Neural progenitor cell (in vitro differentiated cells): ENCODE results near the gene NRTN. TPM values are rescaled to one million over a fixed set of nuclear protein-coding genes. Genes with fewer than 3 reads are reported as not detected.

Experiments
- DNase-seq: peaks from one replicate; pipeline ENCODE4 v3.0.0-alpha.2; 2016; ENCODE audit warnings: low spot score
- H2AFZ ChIP-seq: fragments of 200-600 bp; sonication (generic); replicated peaks from 2 replicates; pipeline ENCODE4 v1.6.1; 2016; ENCODE audit warnings: antibody characterized with exemption
- H3F3A ChIP-seq: fragments of 200-600 bp; sonication (generic); 2 replicates; pipeline ENCODE4 v1.6.1; 2016; ENCODE audit warnings: antibody characterized with exemption, low read depth
- H3K27ac ChIP-seq: fragments of 200-600 bp; sonication (generic); 2 replicates; pipeline ENCODE4 v1.5.1; 2016; ENCODE audit warnings: mild to moderate bottlenecking
- H3K27me3 ChIP-seq: fragments of 200-600 bp; sonication (generic); 2 replicates; pipeline ENCODE4 v1.6.1; 2016; ENCODE audit warnings: mild to moderate bottlenecking, moderate library complexity
- H3K36me3 ChIP-seq: fragments of 200-600 bp; sonication (generic); 2 replicates; pipeline ENCODE4 v1.5.1; 2016
- H3K4me1 ChIP-seq: fragments of 200-600 bp; sonication (generic); 2 replicates; pipeline ENCODE4 v1.6.1; 2016; ENCODE audit warnings: mixed run types
- H3K4me2 ChIP-seq: fragments of 200-600 bp; sonication (generic); 2 replicates; pipeline ENCODE4 v1.6.1; 2016
- H3K4me3 ChIP-seq: fragments of 200-600 bp; sonication (generic); 2 replicates; pipeline ENCODE4 v1.5.1; 2016
- H3K79me2 ChIP-seq: fragments of 200-600 bp; sonication (generic); 2 replicates; pipeline ENCODE4 v1.6.1; 2016; ENCODE audit warnings: low read depth
- H3K9ac ChIP-seq: fragments of 200-600 bp; sonication (generic); 2 replicates; pipeline ENCODE4 v1.6.1; 2016
- H3K9me3 ChIP-seq: fragments of 200-600 bp; sonication (generic); 2 replicates; pipeline ENCODE4 v1.5.1; 2016; ENCODE audit warnings: low read depth
- H4K20me1 ChIP-seq: fragments of 200-600 bp; sonication (generic); 2 replicates; pipeline ENCODE4 v1.6.1; 2016; ENCODE audit warnings: low read depth
- H3K27ac Mint-ChIP-seq: 3 replicates; pipeline ENCODE4 v1.8.0; 2021; ENCODE audit warnings: mixed read lengths
- H3K27me3 Mint-ChIP-seq: 2 replicates; pipeline ENCODE4 v1.8.0; 2022; ENCODE audit warnings: low read depth, mild to moderate bottlenecking, inconsistent platforms, moderate library complexity, mixed read lengths; ENCODE audit not compliant: insufficient read depth
- H3K36me3 Mint-ChIP-seq: 3 replicates; pipeline ENCODE4 v1.8.0; 2021; ENCODE audit warnings: mixed read lengths
- H3K4me1 Mint-ChIP-seq: 3 replicates; pipeline ENCODE4 v1.8.0; 2021; ENCODE audit warnings: mixed read lengths
- H3K4me3 Mint-ChIP-seq: 3 replicates; pipeline ENCODE4 v1.8.0; 2021; ENCODE audit warnings: mild to moderate bottlenecking, moderate library complexity, mixed read lengths
- H3K9me3 Mint-ChIP-seq: 3 replicates; pipeline ENCODE4 v1.8.0; 2020; ENCODE audit warnings: mixed read lengths
- CTCF ChIP-seq: fragments of 200-600 bp; sonication (generic); IDR thresholded peaks from 2 replicates; pipeline ENCODE4 v1.5.1; 2017; ENCODE audit warnings: antibody characterized with exemption, mild to moderate bottlenecking
- EZH2 ChIP-seq: fragments of 200-600 bp; sonication (generic); IDR thresholded peaks from 2 replicates; pipeline ENCODE4 v1.6.1; 2017; ENCODE audit warnings: antibody characterized with exemption, mild to moderate bottlenecking, moderate library complexity
- EZH2phosphoT487 ChIP-seq: fragments of 200-600 bp; sonication (generic); IDR thresholded peaks from 2 replicates; pipeline ENCODE4 v1.6.1; 2017; ENCODE audit warnings: antibody characterized with exemption
- total RNA-seq: library from RNA; depleted of rRNA; stranded (reverse); fragments of >200 nt; gene quantifications from 2 replicates; pipeline ENCODE4 v1.2.3, GENCODE V29; 2015; ENCODE audit warnings: low replicate concordance

Gene NRTN
- total RNA-seq, 1 donor from 2014 or later = 2.4 TPM

GRCh38 chr19:5831159-5831558 lies 26.3 kb downstream of the NRTN start:
- no peak overlapping the region for H3K9ac ChIP-seq
- peaks cover 11% of the 10 kb centered on the region for H3K4me1 Mint-ChIP-seq
- no peak for DNase-seq
- peaks cover 4% of the 10 kb centered on the region for H3K4me1 ChIP-seq
- H3K9me3 ChIP-seq = no peaks in the 10 kb centered on the region
- peaks cover 21% of the 10 kb centered on the region for H3F3A ChIP-seq
- H3K36me3 ChIP-seq = no peaks in the 10 kb centered on the region
- H3K27me3 ChIP-seq = peaks cover 19% of the 10 kb centered on the region
- no peak overlapping the region for H3K27ac Mint-ChIP-seq
- H3K4me3 ChIP-seq = no peak overlapping the region
- H3K27ac ChIP-seq = no peak overlapping the region
- no peak overlapping the region for H2AFZ ChIP-seq
- H3K9me3 Mint-ChIP-seq = no peaks in the 10 kb centered on the region
- H3K36me3 Mint-ChIP-seq = no peaks in the 10 kb centered on the region
- peaks cover 3% of the 10 kb centered on the region for H4K20me1 ChIP-seq
- H3K4me3 Mint-ChIP-seq = no peak overlapping the region
- no peak for TF ChIP-seq EZH2phosphoT487
- no peak for TF ChIP-seq EZH2
- no peak for TF ChIP-seq CTCF
- peaks cover 10% of the 10 kb centered on the region for H3K27me3 Mint-ChIP-seq
- H3K79me2 ChIP-seq = no peaks in the 10 kb centered on the region
- no peak overlapping the region for H3K4me2 ChIP-seq

- Histone ChIP-seq H3K79me2 (no peaks in the 10 kb centered on the region), H3K9ac (no peak overlapping the region), H3K36me3 (no peaks in the 10 kb centered on the region), H3K27ac (no peak overlapping the region), H4K20me1 (no peaks in the 10 kb centered on the region), H3K4me2 (no peak overlapping the region), H2AFZ (no peak overlapping the region), H3K27me3 (peaks cover 19% of the 10 kb centered on the region), H3K4me1 (no peaks in the 10 kb centered on the region), H3F3A (peaks cover 12% of the 10 kb centered on the region), H3K9me3 (no peaks in the 10 kb centered on the region), H3K4me3 (no peak overlapping the region)
- H3K4me3 Mint-ChIP-seq = peak overlapping the region; percentile 44
- TF ChIP-seq EZH2phosphoT487 = no peak
- TF ChIP-seq EZH2 = no peak
- no peak for TF ChIP-seq CTCF
- peak overlapping the region; percentile 24 for H3K27ac Mint-ChIP-seq
- H3K36me3 Mint-ChIP-seq = no peaks in the 10 kb centered on the region
- DNase-seq = no peak
- peaks cover 8% of the 10 kb centered on the region for H3K27me3 Mint-ChIP-seq
- peaks cover 11% of the 10 kb centered on the region for H3K4me1 Mint-ChIP-seq
- no peaks in the 10 kb centered on the region for H3K9me3 Mint-ChIP-seq
Measured at GRCh38 chr19:5832061-5832460, 27.2 kb downstream of the NRTN start.

- H3K4me3 Mint-ChIP-seq = no peak overlapping the region
- no peaks in the 10 kb centered on the region for H3K36me3 Mint-ChIP-seq
- H3K27ac Mint-ChIP-seq = no peak overlapping the region
- Histone ChIP-seq H3K79me2 (no peaks in the 10 kb centered on the region), H3K4me3 (no peak overlapping the region), H3K9ac (no peak overlapping the region), H3K27me3 (peaks cover 19% of the 10 kb centered on the region), H3K27ac (no peak overlapping the region), H2AFZ (no peak overlapping the region), H3F3A (peaks cover 7% of the 10 kb centered on the region), H3K36me3 (no peaks in the 10 kb centered on the region), H3K4me1 (no peaks in the 10 kb centered on the region), H3K9me3 (no peaks in the 10 kb centered on the region), H3K4me2 (no peak overlapping the region), H4K20me1 (no peaks in the 10 kb centered on the region)
- TF ChIP-seq EZH2phosphoT487 = no peak
- TF ChIP-seq EZH2 = no peak
- TF ChIP-seq CTCF = no peak
- H3K27me3 Mint-ChIP-seq = peaks cover 6% of the 10 kb centered on the region
- H3K4me1 Mint-ChIP-seq = peaks cover 9% of the 10 kb centered on the region
- H3K9me3 Mint-ChIP-seq = no peaks in the 10 kb centered on the region
- no peak for DNase-seq
Measured at GRCh38 chr19:5832527-5833216, 27.8 kb downstream of the NRTN start.
